Frontal cortex (tissue), 4 donors: ENCODE results near the gene SFMBT1. TPM values are rescaled to one million over a fixed set of nuclear protein-coding genes. Genes with fewer than 3 reads are reported as not detected.
A peak's percentile ranks its signal among the peaks of the same experiment; 100 is the strongest.
"Not testable (repeated sequence)": the region's sequence is repeated elsewhere in the genome, so short reads cannot be mapped to it uniquely, and the experiment has no call there.

ENCODE experiments used
- DNase-seq, 2 donors: peaks; one replicate each; pipeline ENCODE4 v3.0.0; 2012; ENCODE audit warnings: low spot score in 2 of 2
- FAIRE-seq: peaks from 2 replicates; lab custom pipeline; 2012; peaks lifted over from hg19 to GRCh38; lab: Jason Lieb, UNC
- total RNA-seq: library from RNA; depleted of rRNA; stranded (reverse); fragments of >200 nt; gene quantifications from one replicate; pipeline ENCODE4 v1.2.3, GENCODE V29; 2014
- donor health status: control.
- donor health status: control.
- donor health status: control.

The SFMBT1 gene
- total RNA-seq, 1 donor from 2014 or later: 22.8 TPM

DNA sequence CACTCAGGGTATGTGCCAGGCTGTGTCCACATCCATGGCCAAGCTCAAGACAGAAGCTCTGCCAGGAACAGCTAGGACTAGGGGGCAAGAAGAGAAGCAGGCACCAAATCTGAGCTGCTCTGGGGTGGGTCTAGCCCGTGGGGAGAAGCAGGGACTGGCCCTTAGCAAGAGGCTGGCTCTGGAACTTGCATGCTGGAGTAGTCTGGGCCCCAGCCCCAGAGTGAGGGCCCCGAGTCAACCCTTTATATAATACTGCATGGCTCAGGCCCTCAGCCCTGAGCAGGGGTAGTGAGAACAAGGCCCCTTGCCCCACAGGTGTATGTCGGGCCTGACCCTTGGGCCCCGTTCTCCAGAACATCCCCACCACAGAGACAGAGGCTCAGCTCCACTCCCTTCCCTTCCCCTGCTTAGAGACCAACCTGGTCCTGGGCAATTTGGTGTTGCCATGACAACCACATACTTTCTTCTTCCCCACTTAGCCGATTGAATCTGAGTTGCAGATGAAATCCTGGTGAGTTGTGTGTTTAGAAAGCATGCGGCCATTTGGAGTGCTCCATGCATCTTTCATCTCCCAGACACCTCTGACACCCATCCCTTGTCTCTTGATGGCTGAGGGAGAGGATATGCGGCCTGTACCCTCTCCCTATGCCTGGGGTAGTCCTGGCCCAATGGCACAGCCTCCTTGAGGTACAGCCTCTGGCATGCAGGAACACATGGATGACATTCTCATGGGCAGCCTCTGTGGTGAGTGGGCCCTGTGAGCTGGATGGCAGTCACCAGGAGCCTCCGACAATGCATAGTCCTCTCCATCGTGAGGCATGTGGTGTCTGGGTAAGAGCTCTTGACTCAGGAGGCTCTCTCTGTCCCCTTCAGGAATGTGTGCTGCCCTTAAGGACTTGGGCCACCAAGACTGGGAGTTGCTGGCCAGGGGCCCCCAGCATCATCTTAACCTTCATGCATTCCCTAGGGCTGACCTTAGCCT lies 29.2 kb upstream of the SFMBT1 start:
- DNase-seq (no peak), FAIRE-seq (no peak)

DNA sequence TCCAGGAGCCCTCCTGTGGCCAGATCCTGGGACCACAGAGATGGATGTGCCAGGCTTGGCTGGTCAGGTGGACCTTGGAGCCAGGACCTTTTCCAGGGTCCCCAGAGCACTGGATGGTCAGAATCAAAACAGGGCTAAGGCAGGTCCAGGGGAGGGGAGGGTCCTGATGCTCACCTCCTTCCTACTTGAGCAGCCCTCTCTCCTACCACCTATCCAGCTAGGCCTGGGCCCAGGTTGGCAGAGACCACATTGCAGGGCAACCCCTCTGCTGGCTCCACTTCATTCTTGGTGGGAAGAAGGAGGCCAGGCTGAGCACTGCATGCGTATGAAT lies 28.5 kb upstream of the SFMBT1 start:
- no peak for FAIRE-seq
- no peak for DNase-seq

DNA sequence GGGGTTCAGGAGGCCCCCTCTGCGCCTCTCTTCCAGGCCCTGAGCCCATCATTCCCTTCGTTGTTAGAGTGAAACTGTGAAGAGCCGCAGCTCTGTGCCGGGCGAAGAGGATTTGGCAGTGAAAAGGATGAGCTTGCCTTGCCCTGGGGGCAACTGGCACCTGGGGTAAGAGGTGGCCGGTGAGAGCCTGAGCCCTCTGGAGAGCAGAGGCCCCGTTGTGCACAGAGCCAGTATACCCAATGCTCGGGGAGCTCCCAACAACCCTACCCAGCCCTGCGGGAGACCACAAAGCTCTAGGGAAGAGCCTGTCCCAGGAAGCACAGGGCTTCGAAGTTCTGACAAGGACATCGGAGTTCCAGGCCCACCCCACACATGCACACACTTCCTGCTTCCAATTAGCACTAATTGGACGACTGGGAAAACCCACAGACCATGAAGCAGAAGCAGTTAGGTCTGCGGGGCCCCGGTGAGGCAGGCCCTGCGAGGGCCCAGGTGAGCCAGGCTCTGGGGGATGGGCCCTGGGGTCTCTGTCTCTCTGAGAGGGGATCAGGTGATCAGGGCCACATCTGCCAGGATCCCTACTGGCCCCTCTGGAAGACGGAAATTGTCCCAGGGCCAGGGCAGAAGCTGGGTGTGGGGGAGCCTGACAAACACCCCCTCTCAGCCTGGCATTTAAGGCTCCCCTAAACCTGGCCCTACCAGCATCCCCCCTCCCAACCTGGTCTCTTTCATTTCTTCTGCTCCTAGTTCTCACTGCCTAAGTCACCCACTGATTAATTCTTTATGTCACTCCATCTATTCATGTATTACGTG lies 27.9 kb upstream of the SFMBT1 start:
- DNase-seq (no peak), FAIRE-seq (no peak)

DNA sequence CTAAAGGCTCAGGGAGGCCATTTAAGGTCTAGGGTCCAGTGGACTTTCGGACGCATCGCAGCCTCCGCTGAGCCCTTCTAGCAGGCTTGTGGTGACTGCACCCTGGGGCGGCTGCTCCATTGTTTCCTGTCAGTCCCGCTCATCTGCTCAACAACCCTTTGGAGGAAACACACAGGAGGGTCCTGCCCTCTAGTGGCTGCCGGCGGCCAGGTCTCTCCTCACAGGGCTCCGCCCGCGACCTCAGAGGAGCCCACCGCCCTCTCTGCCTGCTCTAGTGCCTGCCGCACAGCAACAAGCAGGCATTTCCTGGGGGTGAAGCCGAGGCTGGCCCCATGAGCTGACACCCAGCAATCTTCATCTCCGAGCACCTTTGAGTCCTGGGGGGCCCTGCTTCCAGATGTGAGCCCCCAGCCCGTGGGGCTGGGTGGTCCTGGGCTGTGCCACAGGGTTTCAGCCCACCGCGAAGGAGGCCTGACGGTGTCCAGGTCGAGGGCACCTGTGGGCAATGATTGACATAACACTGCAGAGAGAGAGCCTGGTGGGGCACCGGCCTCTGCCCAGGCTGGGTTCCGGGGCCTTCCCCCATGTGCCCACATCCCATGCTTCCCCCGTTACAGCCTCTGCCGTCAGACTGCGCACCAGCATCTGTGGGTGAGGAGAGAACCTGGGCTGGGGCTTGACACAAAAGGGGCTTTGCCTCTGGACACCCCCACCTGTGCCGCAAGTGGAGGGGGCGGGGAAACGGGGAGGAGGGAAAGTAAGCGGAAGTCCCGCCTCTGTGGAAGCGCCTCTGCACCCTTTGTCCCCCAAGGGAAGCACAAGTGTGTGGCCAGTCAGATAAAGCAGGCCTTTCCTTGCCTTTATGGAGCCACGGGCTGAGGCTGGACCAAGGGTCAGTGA lies 27.0 kb upstream of the SFMBT1 start:
- DNase-seq (peak; percentile 40 to 78), FAIRE-seq (no peak)

DNA sequence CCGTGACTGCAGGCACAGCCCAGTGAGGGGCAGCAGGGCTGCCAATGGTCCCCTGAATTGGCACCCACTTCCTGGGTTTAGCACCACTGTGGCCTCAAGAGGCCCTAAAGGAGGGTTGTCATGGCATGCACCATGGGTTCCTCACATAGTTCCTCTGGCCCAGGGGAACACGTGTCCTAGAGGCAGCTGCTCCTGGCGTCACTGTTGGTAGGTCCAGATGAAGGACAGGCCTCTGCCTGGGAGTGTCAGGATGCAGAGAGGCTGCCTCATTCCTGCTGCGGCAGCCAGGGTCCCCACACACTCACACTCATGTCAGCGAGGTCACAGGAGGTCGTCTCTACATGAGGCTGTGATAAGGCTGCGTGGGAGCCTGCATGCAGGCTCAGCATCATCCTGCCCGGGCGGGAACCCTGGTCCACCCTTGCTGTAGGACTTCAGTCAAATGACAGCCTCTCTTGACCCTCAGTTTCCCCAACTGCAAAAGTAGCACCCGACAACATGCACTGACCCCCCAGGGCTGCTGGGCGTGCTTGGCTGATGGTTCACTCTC lies 26.1 kb upstream of the SFMBT1 start:
- FAIRE-seq (no peak), DNase-seq (no peak)

DNA sequence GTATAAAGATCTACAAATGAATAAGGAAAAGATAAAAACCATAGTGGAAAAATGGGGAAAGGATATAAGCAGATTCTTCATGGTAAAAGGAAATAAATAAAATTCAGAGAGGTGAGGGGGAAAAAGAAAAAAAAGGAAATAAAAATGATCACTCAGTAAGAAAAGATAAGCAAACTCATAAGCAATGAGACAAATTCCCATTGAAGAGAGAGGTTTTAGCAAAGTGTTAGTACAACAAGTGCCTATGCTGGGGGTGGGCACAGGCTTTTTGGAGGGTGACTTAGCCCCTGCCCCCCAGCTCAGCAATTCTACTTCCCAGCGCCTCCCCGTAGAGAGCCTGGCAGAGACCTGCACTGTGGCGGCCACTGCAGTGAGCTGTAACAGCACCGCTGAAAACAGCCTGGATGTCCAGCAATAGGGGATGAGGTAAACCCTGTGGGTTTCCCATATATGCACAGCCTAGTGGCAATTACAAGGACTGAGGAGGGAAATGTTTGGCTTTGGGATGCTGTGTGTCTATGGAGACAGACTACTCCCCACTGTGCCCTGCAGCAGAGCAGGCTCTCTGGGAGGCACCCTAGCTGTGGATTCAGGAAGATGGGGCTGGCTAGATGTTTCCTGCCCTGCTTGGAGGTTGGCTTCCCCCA lies 23.7 kb upstream of the SFMBT1 start:
- FAIRE-seq (no peak), DNase-seq (no peak)

DNA sequence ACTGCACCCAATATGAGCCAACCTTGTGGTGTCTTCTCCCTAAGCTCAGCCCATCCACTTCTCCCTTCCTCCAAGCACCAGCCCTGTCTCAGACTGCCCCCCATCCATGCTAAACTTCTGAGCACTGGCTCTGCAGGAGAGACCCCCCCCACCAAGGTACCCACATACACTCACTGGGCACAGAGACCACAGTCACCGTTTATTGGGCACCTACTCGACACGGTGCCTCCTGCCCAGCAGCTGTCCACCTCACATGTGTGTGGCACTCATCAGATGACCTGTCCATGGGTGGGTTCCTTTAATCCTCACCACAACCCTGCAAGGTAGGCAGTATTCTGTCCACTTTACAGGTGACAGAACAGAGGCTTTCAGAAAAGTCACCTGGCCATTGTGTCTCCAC lies 22.3 kb upstream of the SFMBT1 start:
- FAIRE-seq: no peak
- DNase-seq: no peak

DNA sequence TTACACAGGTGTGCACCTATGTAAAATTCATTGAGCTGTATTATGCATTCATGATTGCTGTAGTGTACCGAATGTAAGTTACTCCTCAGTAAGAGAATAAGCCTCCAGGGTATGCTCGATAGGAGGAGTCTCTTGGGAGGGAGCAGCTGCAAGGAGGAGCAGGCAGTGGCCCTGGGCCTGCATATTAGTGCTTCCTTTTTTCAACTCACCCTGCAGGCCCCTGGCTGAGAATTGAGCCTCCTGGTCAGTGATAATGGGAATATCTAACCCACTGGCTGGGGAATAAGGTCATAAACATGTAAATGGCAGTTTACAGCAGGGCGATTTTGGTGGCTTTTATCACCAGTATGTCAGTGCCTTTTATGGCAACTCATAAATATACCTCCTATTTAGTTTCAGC lies 21.7 kb upstream of the SFMBT1 start:
- DNase-seq: no peak

DNA sequence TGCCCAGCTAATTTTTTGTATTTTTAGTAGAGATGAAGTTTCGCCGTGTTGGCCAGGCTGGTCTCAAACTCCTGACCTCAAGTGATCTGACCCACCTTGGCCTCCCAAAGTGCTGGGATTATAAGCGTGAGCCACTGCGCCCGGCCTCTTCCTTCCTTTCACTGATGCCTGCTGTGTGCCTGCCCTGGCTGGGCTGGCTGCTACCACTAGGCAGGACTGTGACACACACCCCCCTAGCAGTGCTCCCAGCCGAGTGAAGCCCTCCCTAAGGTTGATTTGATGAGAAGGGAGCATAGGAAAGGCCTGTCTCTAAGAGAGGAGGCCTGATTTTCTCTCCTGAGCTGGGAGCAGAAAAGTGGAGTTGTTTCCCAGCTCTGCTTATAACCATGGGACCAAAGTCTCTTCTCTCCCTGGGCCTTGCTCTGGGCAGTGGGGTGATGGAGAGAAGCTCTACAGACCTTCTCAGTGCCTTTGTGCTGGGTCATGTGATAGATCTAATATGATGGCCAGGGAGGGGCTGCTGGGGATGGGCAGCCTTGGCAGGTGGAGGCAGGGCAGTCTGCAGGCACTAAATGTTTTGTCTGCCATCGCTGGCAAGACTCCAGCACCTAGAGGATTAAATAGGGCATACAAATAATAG lies 20.1 kb upstream of the SFMBT1 start:
- FAIRE-seq: no peak
- no peak for DNase-seq

More for the DNA sequence above, 21.7 kb upstream of the SFMBT1 start:
- no peak for FAIRE-seq

DNA sequence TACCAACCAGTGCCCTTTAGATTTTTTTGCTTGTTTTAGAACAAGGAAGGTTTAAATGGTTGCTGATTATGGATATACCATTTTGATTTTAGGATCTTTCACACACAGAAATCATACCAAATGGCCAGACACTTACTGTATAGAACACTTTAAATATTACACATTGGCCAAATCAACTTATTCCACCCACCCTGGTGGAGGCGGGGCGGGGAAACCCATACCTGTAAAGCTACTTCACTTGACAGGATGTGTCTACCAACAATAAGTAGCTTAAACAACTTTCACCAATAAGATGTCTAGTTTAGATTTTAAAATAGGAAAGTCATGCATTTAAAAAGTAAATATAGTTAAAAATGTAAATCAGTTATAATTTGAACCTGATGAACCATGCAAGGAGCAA lies 17.0 kb upstream of the SFMBT1 start:
- DNase-seq: no peak
- peak; percentile 3 for FAIRE-seq

DNA sequence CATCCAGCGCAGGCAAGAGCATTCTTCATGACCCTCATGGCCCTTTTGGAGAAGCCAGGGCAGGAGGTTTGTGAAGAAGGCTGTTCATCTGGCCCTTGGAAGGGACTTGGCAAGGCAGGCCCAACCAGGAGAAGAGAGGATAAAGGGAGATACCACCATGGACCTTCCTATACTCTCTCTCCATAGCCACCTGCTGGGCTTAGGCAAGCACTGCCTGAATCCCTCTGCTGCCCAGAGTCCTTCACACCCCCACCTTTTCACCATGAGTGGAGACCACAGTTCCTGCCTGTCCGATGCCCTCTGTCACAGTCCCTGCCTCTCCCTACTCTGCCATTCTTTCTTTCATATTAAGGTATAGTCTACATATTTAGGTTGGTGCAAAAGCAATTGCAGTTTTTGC lies 10.6 kb upstream of the SFMBT1 start:
- DNase-seq: no peak
- no peak for FAIRE-seq

DNA sequence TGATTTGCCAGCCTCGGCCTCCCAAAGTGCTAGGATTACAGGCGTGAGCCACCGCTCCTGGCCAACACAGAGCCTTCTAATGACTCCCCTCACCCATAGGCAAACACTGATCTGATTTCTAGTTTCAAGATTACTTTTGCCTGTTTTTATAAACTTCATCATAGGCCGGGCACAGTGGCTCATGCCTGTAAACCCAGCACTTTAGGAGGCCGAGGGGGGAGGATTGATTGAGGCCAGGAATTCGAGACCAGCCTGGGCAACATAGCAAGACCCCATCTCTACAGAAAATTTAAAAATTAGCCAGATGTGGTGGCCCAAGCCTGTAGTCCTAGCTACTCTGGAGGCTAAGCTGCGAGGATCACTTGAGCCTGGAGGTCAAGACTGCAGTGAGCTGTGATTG lies 8.4 kb upstream of the SFMBT1 start:
- FAIRE-seq, DNase-seq: not testable (repeated sequence)

DNA sequence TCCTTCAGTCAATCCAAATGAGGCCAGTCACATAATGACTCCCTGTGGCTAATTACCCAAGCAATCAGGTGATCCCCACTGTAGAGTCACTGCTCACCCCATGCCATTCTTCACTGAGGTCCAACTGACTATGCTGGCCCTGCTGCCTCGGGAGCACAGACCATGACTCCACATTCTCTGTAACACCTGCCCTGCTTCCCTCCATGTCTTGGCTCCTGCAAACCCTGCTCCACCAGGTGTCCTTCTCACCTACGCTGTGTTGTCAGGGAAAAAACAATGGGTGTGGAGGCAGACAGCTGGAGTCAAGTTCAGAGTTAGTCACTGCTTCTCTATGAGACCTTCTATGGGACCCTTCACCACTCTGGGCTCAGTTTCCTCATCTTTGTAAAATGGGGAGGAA lies 6.1 kb upstream of the SFMBT1 start:
- FAIRE-seq (no peak), DNase-seq (no peak)

DNA sequence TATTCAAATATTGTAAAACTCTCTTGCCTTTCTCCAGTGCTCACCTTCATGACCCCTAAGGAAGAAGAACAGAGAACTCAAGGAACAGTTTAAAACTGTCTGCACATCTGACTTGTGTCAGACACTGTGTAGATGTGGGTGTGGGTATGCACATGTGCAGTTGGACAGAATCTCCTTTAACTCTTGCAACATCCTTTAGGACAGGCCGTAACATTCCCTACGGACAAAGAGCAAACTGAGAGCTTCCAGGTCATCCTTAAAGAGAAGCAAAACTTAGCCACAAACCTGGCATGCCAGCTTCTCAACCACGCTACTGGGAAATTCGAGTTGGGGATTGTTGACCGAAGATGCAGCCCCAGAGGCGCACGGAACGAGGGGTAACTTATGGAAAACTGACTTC lies 4.1 kb upstream of the SFMBT1 start:
- FAIRE-seq: no peak
- no peak for DNase-seq

DNA sequence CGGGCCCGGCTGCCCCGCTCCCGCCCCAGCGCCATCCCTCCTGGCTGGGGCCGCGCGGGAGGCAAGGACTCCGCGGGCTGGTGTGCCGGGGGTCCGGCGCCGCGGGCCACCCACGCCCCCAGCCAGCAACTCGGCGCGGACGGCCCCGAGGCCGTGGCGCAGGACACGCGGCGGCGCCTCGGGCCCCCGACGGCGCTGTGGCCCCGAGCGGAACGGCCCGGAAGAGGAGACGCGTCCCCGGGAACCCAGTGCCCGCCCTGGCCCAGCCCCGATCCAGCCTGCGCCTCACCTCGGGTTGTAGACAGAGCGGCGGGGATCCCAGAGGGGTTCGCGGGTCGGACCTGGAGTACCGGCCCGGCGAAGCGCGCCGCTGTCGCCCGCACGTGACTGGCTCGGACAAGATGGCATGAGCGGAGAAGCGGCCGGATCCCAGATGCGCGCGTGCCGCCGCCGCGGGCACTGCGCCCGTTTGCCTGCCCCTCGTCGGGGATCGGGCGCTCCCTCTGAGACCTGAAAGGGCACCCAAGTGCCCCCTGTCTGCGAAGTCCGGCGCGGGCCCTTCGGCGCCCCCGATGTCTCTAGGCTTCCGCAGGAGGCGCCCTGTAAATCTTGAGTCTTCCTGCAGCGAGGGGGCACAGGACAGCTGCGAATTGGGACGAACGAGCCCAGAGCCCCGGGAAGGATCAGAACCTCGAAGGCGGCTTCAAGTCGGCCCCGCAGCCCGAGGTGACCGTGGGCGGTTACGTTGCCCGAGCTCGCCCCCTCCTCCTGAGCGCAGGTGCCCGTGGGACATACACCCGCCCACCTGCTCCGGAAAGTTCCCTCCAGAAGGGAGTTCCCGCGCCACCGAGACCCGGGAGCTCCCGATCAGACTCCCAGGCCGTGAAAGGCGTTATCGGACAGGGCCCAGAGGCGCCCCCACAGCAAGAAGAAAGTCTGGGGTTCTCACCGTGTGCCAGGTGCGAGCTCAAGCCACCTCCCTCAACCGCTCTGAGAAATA lies 598 bp upstream of the SFMBT1 start:
- peak; percentile 62 for DNase-seq
- no peak for FAIRE-seq

DNA sequence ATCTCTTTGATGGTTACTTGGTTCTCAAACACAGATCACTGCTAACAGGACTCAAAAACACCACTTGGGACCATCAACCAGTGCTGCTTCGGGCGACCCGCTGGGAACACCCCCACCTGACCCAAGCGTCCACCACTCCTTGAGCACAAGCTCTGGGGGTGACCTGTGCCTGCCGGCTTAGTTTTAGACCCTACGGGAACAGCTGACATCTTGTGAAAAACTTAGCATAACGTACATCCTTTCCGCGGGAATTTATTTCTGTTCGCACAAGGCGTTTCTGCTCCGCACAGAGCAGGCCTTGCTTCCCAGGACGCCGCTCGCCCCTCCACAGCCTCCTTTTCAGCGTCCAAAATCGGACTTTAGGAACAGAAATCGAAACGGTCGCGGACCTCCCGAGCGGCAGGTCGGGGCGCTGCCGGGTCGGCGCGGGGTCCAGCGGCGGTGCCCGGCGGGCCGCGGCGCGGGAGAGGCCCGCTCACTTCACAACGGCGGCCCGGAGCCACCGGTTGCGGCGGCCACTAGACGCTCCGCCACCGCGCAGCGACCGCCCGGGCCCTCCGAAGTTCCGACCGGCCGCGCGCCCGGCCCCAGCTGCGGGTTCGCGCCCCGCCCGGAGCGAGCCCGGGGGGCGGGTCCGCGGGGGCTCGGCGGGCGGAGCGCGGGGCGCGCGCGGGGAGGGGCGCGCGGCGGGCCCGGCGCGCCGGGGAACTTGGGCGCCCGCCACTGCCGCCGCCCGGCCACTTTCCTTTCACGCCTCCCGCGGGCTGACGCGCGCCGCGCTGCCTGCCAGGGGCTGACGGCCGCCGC lies 959 bp downstream of the SFMBT1 start:
- DNase-seq (peak; percentile 88 to 95), FAIRE-seq (no peak)

DNA sequence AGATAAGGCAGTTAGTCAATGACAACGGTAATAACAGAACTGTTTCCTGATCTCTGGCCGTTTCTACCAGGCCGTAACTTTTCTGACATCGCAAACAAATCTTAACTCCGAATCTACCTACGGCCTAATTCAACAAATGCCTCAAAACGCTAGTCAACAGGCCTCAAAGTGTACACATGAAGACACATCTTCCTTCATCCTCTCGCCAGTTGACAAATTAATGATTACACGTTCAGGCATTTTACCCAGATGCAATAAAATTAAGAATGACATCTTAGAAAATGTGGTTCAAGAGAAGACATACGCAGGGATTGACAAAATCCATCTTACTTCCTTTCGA lies 1.5 kb downstream of the SFMBT1 start:
- DNase-seq (no peak), FAIRE-seq (no peak)
